ENCODE data around the gene CCNB3. TPM values are rescaled to one million over a fixed set of nuclear protein-coding genes. Genes with fewer than 3 reads are reported as not detected.
"Not testable (repeated sequence)": the region's sequence is repeated elsewhere in the genome, so short reads cannot be mapped to it uniquely, and the experiment has no call there.

Gene CCNB3
- total and polyA plus RNA-seq, 11 donors, result 0.07 to 2.5 (median 0.31) TPM; not detected in 1

DNA sequence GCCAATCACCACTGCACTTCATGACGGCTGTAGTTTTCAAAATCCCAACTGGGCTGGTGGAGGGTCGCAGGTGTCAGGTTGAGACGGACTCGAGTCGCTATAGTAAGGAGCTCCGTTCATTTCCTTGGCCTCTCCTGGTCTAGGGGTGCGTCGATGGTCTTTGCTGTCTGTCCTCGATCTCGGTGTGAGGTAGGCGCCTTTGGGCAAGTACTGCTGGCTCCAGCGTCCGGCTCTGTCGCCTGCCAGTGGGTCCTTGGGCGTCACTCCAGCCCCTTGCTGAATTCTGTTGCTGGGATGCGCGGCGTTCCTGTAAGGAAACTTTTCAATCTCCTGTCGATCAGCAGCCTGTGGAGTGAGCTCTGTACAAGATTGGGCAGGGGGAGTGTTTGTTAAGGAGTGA is 76.7 kb downstream of the CCNB3 start:
- no peak for ATAC-seq
- TF ChIP-seq POLR2A (IDR thresholded peaks at IDR 0.05), result no peak
- TF ChIP-seq, protein P1, sequence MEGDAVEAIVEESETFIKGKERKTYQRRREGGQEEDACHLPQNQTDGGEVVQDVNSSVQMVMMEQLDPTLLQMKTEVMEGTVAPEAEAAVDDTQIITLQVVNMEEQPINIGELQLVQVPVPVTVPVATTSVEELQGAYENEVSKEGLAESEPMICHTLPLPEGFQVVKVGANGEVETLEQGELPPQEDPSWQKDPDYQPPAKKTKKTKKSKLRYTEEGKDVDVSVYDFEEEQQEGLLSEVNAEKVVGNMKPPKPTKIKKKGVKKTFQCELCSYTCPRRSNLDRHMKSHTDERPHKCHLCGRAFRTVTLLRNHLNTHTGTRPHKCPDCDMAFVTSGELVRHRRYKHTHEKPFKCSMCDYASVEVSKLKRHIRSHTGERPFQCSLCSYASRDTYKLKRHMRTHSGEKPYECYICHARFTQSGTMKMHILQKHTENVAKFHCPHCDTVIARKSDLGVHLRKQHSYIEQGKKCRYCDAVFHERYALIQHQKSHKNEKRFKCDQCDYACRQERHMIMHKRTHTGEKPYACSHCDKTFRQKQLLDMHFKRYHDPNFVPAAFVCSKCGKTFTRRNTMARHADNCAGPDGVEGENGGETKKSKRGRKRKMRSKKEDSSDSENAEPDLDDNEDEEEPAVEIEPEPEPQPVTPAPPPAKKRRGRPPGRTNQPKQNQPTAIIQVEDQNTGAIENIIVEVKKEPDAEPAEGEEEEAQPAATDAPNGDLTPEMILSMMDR (IDR thresholded peaks at IDR 0.05), result no peak
- Histone ChIP-seq H3K9me3 (peaks cover 0 to 5% (median 0%) of the 10 kb centered on the region in 12 donors), H3K27ac (no peak overlapping the region), H3K27me3 (peaks cover 0 to 3% (median 0%) of the 10 kb centered on the region in 9 donors), H3K4me3 (no peak overlapping the region), H3K4me1 (no peaks in the 10 kb centered on the region), H3K36me3 (no peaks in the 10 kb centered on the region)
- no peak for DNase-seq
- 78 to 93% (median 87%) methylated on average over 18 to 19 of the region's 19 CpGs for WGBS, 4 donors
- intact Hi-C loops (cut with DNase I), result no loop called here

DNA sequence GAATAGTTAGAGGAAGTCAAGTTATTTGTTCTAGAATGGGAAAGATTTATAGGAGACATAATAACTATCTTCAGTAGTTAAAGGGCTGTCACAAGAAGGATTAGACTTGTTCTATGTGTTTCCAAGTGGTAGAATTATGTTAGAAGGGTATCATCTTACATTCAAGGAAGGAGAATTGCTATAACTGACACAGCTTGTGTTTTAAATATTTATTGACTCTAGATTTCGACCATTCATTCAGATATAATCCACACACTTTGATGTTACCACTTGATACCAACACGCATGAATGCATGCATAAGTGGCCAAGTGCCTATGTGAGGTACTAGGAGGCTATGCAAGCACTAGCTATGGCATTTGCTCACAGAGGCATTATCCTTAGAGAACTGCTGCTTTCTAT is 122.7 kb downstream of the CCNB3 start:
- WGBS, 4 donors, result 42 to 74% (median 61%) methylated on average over 2 of the region's 2 CpGs
- no peak for ATAC-seq

DNA sequence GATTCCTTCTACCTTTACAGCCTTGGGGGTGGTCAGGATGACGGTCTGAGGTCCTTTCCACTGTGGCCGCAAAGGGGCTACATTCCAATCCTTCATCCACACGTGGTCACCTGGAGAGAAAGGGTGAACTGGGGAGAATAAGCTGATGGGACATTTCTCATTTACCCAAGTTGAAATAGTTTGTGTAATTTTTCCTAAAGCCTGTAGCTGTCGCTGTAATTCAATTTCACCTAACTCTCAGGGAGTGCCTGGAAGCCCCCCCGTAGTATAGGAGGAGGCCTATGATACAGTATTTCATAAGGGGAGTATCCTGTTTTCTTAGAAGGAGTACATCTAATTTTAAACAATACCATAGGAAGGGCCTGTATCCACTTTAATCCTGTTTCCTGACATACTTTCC is 128.1 kb downstream of the CCNB3 start:
- not testable (repeated sequence) for H3K4me3 ChIP-seq, DNase-seq, H3K4me1 ChIP-seq, ATAC-seq, H3K27me3 ChIP-seq, H3K27ac ChIP-seq, H3K9me3 ChIP-seq, H3K36me3 ChIP-seq
- intact Hi-C loops (cut with DNase I), result loop anchor here in 1 of 10 donors (10.0 kb wide), 1 partner anchor 252 kb away; no protein-coding TSS in a partner anchor
- WGBS, 4 donors, result 15 to 33% (median 25%) methylated on average over 5 of the region's 5 CpGs
- TF ChIP-seq, protein P1 (IDR thresholded peaks at IDR 0.05), result peak in 2 of 12 donors; percentile 7 to 11

More for the DNA sequence above, 122.7 kb downstream of the CCNB3 start:
- no peak overlapping the region for H3K4me3 ChIP-seq
- no peak overlapping the region for H3K27ac ChIP-seq
- no peaks in the 10 kb centered on the region for H3K36me3 ChIP-seq
- H3K4me1 ChIP-seq, result no peaks in the 10 kb centered on the region
- intact Hi-C loops (cut with DNase I), result no loop called here
- no peaks in the 10 kb centered on the region for H3K9me3 ChIP-seq
- TF ChIP-seq POLR2A (IDR thresholded peaks at IDR 0.05), result no peak
- TF ChIP-seq, protein P1 (IDR thresholded peaks at IDR 0.05), result no peak
- H3K27me3 ChIP-seq, result peaks cover 0 to 10% (median 0%) of the 10 kb centered on the region in 9 donors
- DNase-seq, result no peak

DNA sequence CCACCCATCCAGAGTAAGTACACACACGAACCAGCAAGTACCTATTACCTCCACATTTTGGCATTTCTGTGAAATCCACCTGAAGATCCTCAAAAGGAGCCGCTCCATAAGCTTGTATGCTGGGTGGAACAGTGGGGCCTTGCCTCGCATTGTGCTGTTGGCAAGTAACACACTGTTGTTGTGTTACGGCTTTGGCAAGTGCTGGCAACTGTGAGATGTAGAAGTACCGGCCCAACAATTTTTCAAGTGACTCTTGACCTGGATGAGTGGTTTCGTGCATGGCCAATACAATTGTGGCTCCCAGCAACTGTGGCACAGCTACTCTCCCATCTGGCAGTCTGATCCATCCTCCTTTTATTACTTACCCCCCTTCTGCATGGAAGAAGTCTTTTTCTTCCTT is 128.7 kb downstream of the CCNB3 start:
- TF ChIP-seq POLR2A (IDR thresholded peaks at IDR 0.05), result no peak
- TF ChIP-seq, protein P1 (IDR thresholded peaks at IDR 0.05), result no peak
- no peak for ATAC-seq
- WGBS, 4 donors, result 56 to 81% (median 75%) methylated on average over 6 of the region's 6 CpGs
- Histone ChIP-seq H3K9me3 (peaks cover 0 to 4% (median 0%) of the 10 kb centered on the region in 12 donors), H3K27me3 (peaks cover 0 to 3% (median 0%) of the 10 kb centered on the region in 9 donors), H3K36me3 (no peaks in the 10 kb centered on the region), H3K4me1 (no peaks in the 10 kb centered on the region), H3K27ac (no peak overlapping the region), H3K4me3 (no peak overlapping the region)
- no peak for DNase-seq
- intact Hi-C loops (cut with DNase I), result loop anchor here in 1 of 10 donors (10.0 kb wide), 1 partner anchor 251 kb away; no protein-coding TSS in a partner anchor

All from heart left ventricle (tissue), 16 donors.